Upper lobe of left lung (tissue), 6 donors: ENCODE results near the gene ECHS1. TPM values are rescaled to one million over a fixed set of nuclear protein-coding genes. Genes with fewer than 3 reads are reported as not detected.
"Not testable (repeated sequence)": the region's sequence is repeated elsewhere in the genome, so short reads cannot be mapped to it uniquely, and the experiment has no call there.

Experiments used
- ATAC-seq, 2 donors: fragments of 200-7000 bp; cut with Tn5 transposase; one replicate each; pipeline ENCODE4 v1.9.1; 2022; ENCODE audit warnings: mild to moderate bottlenecking in 2 of 2, moderate library complexity in 2 of 2; ENCODE audit not compliant: low FRiP score in 2 of 2
- DNase-seq, 2 donors: peaks; one replicate each; pipeline ENCODE4 v3.0.0-alpha.2; 2019 to 2020
- H3K27ac ChIP-seq, 4 donors: fragments of 200-600 bp; sonication (generic); one replicate each; pipeline ENCODE4 v1.5.1; 2016 to 2019
- H3K27me3 ChIP-seq, 4 donors: fragments of 200-600 bp; sonication (generic); one replicate each; pipeline ENCODE4 v1.5.1; 2017 to 2019
- H3K36me3 ChIP-seq, 4 donors: fragments of 200-600 bp; sonication (generic); one replicate each; pipeline ENCODE4 v1.5.1; 2016 to 2019
- H3K4me1 ChIP-seq, 4 donors: fragments of 200-600 bp; sonication (generic); one replicate each; pipeline ENCODE4 v1.5.1; 2018 to 2019
- H3K4me3 ChIP-seq, 4 donors: fragments of 200-600 bp; sonication (generic); one replicate each; pipeline ENCODE4 v1.5.1; 2017 to 2019; ENCODE audit warnings: mild to moderate bottlenecking in 2 of 4, moderate library complexity in 1 of 4
- H3K9me3 ChIP-seq, 4 donors: fragments of 200-600 bp; sonication (generic); one replicate each; pipeline ENCODE4 v1.5.1; 2018 to 2019
- EP300 ChIP-seq, 4 donors: sonication (generic); formaldehyde crosslinking; IDR thresholded peaks; one replicate each; pipeline ENCODE4 v1.5.1; 2017; ENCODE audit warnings: antibody characterized with exemption in 4 of 4, control low read depth in 2 of 4
- POLR2A ChIP-seq, 4 donors: fragments of 450-650 bp; IDR thresholded peaks; one replicate each; pipeline ENCODE4 v1.5.1; 2016 to 2017; ENCODE audit warnings: antibody characterized with exemption in 4 of 4, mild to moderate bottlenecking in 2 of 4
- POLR2AphosphoS5 ChIP-seq, 2 donors: sonication (generic); formaldehyde crosslinking; IDR thresholded peaks; one replicate each; pipeline ENCODE4 v1.5.1; 2017; ENCODE audit warnings: antibody characterized with exemption in 2 of 2
- WGBS, 2 donors: methylation state at CpG; one replicate each; pipeline ENCODE4 v1.1.5; 2017 to 2018; 5-methylcytosine and 5-hydroxymethylcytosine counted together
- total RNA-seq, 6 donors: library from RNA; depleted of rRNA in 4 of 6; stranded (reverse); fragments of >200 nt in 4 of 6; gene quantifications; one replicate each; pipeline versions ENCODE4 v1.1.0 to v1.2.1, GENCODE V29; 2016 to 2021
- TF ChIP-seq, protein P1 (sequence below), 6 experiments: fragments of 450-650 bp in 4 of 6; fragments of 200-600 bp in 2 of 6; sonication (generic) in 2 of 6; IDR thresholded peaks; one replicate each; pipeline ENCODE4 v1.5.1; 2016 to 2019; ENCODE audit warnings: antibody characterized with exemption in 6 of 6
- donor health status: DM: no; HTN: no; CAD: no; lungs with moderate emphysema.
- donor health status: DM: no; HTN: yes; CAD: no; lungs with severe emphysema.

Gene ECHS1
- total RNA-seq, 6 donors from 2014 or later = 32.5 to 69.6 (median 53.2) TPM

DNA sequence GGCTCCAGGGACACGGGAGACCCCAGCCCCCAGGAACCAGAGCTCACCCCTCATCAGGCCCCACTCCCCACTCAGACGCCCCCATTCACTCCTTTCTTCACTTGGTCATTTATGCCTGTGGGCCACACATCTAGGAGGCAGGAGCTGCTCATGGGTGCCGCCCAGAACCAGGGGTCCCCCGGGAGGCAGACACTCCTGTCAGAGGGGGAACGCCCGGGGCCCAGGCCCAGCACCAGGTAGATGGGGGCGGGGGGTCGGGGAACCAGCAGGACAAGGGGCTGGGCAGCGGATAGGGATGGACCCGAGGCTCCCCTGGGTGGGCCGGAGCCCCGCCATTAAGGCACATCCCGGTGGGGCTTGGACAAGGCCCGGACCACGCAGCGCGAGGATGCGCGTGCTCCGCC is 48.3 kb downstream of the ECHS1 start:
- peak overlapping the region in 1 of 4 donors; percentile 42 for H3K4me3 ChIP-seq
- TF ChIP-seq EP300 (IDR thresholded peaks at IDR 0.05) (no peak), POLR2A (IDR thresholded peaks at IDR 0.05) (no peak), POLR2AphosphoS5 (IDR thresholded peaks at IDR 0.05) (no peak)
- TF ChIP-seq, protein P1, sequence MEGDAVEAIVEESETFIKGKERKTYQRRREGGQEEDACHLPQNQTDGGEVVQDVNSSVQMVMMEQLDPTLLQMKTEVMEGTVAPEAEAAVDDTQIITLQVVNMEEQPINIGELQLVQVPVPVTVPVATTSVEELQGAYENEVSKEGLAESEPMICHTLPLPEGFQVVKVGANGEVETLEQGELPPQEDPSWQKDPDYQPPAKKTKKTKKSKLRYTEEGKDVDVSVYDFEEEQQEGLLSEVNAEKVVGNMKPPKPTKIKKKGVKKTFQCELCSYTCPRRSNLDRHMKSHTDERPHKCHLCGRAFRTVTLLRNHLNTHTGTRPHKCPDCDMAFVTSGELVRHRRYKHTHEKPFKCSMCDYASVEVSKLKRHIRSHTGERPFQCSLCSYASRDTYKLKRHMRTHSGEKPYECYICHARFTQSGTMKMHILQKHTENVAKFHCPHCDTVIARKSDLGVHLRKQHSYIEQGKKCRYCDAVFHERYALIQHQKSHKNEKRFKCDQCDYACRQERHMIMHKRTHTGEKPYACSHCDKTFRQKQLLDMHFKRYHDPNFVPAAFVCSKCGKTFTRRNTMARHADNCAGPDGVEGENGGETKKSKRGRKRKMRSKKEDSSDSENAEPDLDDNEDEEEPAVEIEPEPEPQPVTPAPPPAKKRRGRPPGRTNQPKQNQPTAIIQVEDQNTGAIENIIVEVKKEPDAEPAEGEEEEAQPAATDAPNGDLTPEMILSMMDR (IDR thresholded peaks at IDR 0.05) = no peak
- no peaks in the 10 kb centered on the region for H3K9me3 ChIP-seq
- H3K27ac ChIP-seq = no peak overlapping the region
- no peak for ATAC-seq
- H3K4me1 ChIP-seq = peaks cover 17 to 31% (median 22%) of the 10 kb centered on the region in 4 donors
- DNase-seq = peak in 1 of 2 donors; percentile 81
- 25% methylated on average over 13 of the region's 20 CpGs; no CpG with 5 or more reads in 1 of the 2 donors for WGBS, 2 donors
- H3K27me3 ChIP-seq = peaks cover 11 to 51% (median 40%) of the 10 kb centered on the region in 4 donors
- H3K36me3 ChIP-seq = no peaks in the 10 kb centered on the region

DNA sequence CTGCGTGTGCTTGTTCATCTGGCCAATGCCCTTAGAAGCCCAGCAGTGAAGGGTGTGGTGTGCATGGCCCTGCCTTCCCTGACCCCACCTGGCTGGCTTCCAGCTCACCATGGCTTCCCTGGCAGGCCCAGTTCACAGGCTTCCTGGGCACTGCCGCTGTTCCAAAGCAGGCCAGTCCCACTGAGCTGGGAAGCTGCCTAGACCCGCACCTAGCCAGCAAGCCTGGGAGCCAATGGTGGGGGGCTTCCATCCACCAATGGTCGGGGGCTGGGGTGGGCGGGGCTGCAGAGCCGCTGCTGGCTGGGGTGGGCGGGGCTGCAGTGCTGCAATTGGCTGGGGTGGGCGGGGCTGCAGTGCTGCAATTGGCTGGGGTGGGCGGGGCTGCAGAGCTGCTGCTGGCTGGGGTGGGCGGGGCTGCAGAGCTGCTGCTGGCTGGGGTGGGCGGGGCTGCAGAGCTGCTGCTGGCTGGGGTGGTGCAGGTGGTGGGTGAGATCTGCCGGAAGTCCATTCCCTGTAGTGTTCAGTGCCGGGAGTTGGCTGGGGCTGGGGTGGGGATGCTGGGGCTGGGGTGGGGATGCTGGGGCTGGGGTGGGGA is 48.9 kb downstream of the ECHS1 start:
- H3K9me3 ChIP-seq = no peaks in the 10 kb centered on the region
- peaks cover 11 to 48% (median 37%) of the 10 kb centered on the region in 4 donors for H3K27me3 ChIP-seq
- ATAC-seq (peak in 1 of 2 donors; percentile 52), DNase-seq (peak; percentile 51 to 79)
- H3K4me3 ChIP-seq = peak overlapping the region in 1 of 4 donors; percentile 12
- WGBS, 2 donors = 17 to 33% methylated on average over 1 to 4 of the region's 13 CpGs
- TF ChIP-seq EP300 (IDR thresholded peaks at IDR 0.05) = no peak
- TF ChIP-seq POLR2A (IDR thresholded peaks at IDR 0.05) = no peak
- TF ChIP-seq, protein P1 (IDR thresholded peaks at IDR 0.05) = no peak
- no peak for TF ChIP-seq POLR2AphosphoS5 (IDR thresholded peaks at IDR 0.05)
- no peak overlapping the region for H3K27ac ChIP-seq
- H3K36me3 ChIP-seq = no peaks in the 10 kb centered on the region
- peaks cover 15 to 25% (median 17%) of the 10 kb centered on the region in 4 donors for H3K4me1 ChIP-seq

DNA sequence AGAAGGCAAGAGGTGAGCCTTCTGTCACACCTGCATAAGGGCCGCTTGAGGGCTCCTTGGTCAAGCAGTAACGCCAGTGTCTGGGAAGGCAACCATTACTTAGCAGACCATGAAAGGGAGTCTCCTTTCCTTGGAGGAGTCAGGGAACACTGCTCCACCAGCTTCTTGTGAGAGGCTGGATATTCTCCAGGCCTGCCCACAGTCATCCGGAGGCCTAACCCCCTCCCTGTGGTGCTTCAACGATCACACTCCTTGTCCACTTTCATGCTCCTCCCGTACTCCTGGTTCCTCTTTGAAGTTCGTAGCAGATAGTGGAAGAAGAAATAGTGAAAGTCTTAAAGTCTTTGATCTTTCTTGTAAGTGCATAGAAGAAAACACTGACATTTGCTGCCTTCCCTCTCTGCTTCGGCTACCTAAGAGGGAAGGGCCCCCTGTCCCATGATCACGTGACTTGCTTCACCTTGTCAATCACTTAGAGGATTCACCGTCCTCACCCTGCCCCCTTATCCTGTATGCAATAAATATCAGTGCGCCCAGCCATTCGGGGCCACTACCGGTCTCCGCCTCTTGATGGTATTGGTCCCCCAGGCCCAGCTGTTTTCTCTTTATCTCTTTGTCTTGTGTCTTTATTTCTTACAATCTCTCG is 51.0 kb downstream of the ECHS1 start:
- not testable (repeated sequence) for H3K36me3 ChIP-seq, H3K9me3 ChIP-seq, DNase-seq, H3K27ac ChIP-seq, ATAC-seq, H3K4me3 ChIP-seq
- WGBS, 2 donors = 66 to 73% methylated on average over 11 of the region's 14 CpGs
- Histone ChIP-seq H3K27me3 (peaks cover 10 to 27% (median 25%) of the 10 kb centered on the region in 4 donors), H3K4me1 (peaks cover 20 to 31% (median 23%) of the 10 kb centered on the region in 4 donors)

DNA sequence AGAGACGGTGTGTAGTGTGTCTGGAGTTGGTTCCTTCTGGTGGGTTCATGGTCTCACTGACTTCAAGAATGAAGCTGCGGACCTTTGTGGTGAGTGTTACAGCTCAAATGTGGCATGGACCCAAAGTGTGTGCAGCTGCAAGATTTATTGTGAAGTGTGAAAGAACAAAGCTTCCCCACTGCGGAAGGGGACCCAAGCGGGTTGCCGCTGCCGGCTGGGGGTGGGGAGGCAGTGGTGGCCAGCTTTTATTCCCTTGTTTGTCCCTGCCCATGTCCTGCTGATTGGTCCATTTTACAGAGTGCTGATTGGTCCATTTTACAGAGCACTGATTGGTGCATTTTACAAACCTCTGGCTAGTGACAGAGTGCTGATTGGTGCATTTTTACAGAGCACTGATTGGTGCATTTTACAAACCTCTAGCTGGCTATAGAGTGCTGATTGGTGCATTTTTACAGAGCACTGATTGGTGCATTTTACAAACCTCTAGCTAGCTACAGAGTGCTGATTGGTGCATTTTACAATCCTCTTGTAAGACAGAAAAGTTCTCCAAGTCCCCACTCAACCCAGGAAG is 52.2 kb downstream of the ECHS1 start:
- Histone ChIP-seq H3K4me1 (peaks cover 19 to 26% (median 20%) of the 10 kb centered on the region in 4 donors), H3K27me3 (peaks cover 0 to 14% (median 13%) of the 10 kb centered on the region in 4 donors)
- DNase-seq, ATAC-seq, H3K36me3 ChIP-seq, H3K27ac ChIP-seq, H3K4me3 ChIP-seq, H3K9me3 ChIP-seq: not testable (repeated sequence)
- 91 to 96% methylated on average over 3 to 6 of the region's 6 CpGs for WGBS, 2 donors

DNA sequence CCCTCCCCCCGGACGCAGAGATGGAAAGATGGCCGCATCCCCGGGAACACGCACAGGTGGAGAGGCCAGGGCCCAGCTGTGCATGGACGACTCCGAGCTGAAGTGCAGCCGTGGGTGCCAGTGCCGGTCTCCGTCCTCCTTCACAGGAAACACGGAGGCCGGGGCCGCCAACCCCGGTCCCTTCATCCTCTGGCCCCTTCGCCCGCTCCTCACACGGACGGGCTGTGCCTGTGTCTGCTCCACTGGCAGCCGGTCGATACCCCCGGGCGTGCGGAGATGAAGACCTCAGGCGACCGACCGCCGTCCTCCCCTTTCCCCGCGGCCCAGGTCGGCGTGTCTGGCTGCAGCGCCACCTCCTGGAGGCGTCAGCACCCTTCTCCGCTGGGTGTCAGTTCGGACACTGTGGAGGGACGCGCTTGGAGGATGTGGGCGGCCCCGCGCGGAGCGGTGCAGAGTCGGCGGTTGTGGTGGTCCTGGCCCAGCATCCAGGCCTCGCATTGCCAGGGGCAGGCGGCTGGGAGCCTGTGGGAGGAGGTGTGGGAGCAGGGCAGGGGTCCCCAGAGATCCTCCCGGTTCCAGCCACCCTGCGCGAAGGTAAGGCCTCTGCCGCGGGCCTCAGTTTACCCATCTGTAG is 54.5 kb downstream of the ECHS1 start:
- Histone ChIP-seq H3K4me3 (peak overlapping the region in 3 of 4 donors; percentile 21 to 45 (median 35)), H3K9me3 (no peaks in the 10 kb centered on the region), H3K27ac (no peak overlapping the region), H3K4me1 (peaks cover 5 to 11% (median 7%) of the 10 kb centered on the region in 4 donors), H3K27me3 (no peaks in the 10 kb centered on the region), H3K36me3 (no peaks in the 10 kb centered on the region)
- no peak for TF ChIP-seq POLR2AphosphoS5 (IDR thresholded peaks at IDR 0.05)
- TF ChIP-seq, protein P1 (IDR thresholded peaks at IDR 0.05) = peak; percentile 49 to 87 (median 83)
- 1 to 21% methylated on average over 17 of the region's 51 CpGs for WGBS, 2 donors
- DNase-seq (peak; percentile 74 to 93), ATAC-seq (peak; percentile 90 to 92)
